Brain microvascular endothelial cell (primary cell): Measurements from ENCODE around the gene CASKIN2.

Experiments used
- DNase-seq: peaks from one replicate; pipeline ENCODE4 v3.0.0-alpha.2; 2020
- H3K27ac ChIP-seq: fragments of 250-450 bp; sonication (Bioruptor Pico); 2 replicates; pipeline ENCODE4 v1.5.1; 2020; ENCODE audit warnings: mild to moderate bottlenecking, moderate library complexity
- H3K27me3 ChIP-seq: fragments of 250-450 bp; sonication (Bioruptor Pico); replicated peaks from 2 replicates; pipeline ENCODE4 v1.5.1; 2020; ENCODE audit warnings: mild to moderate bottlenecking
- H3K36me3 ChIP-seq: fragments of 250-450 bp; sonication (Bioruptor Pico); replicated peaks from 2 replicates; pipeline ENCODE4 v1.5.1; 2020; ENCODE audit warnings: mild to moderate bottlenecking
- H3K4me3 ChIP-seq: 2 replicates; pipeline ENCODE4 v1.5.1; 2011; ENCODE audit warnings: low read depth, mild to moderate bottlenecking, control low read depth, low read length, moderate library complexity
- in situ Hi-C: cut with HindIII; loops from 2 replicates; pipeline ENCODE4 v1.10.0; 2017; ENCODE audit warnings: low sequenced_read_pairs, low pct_ligation_motif_present
- TF ChIP-seq, protein P1 (sequence below): IDR thresholded peaks from 2 replicates; pipeline ENCODE4 v1.5.1; 2011; ENCODE audit warnings: low read depth, mild to moderate bottlenecking, moderate library complexity, low read length, control low read depth, inconsistent platforms; ENCODE audit errors: missing control alignments

CASKIN2 gene, protein sequence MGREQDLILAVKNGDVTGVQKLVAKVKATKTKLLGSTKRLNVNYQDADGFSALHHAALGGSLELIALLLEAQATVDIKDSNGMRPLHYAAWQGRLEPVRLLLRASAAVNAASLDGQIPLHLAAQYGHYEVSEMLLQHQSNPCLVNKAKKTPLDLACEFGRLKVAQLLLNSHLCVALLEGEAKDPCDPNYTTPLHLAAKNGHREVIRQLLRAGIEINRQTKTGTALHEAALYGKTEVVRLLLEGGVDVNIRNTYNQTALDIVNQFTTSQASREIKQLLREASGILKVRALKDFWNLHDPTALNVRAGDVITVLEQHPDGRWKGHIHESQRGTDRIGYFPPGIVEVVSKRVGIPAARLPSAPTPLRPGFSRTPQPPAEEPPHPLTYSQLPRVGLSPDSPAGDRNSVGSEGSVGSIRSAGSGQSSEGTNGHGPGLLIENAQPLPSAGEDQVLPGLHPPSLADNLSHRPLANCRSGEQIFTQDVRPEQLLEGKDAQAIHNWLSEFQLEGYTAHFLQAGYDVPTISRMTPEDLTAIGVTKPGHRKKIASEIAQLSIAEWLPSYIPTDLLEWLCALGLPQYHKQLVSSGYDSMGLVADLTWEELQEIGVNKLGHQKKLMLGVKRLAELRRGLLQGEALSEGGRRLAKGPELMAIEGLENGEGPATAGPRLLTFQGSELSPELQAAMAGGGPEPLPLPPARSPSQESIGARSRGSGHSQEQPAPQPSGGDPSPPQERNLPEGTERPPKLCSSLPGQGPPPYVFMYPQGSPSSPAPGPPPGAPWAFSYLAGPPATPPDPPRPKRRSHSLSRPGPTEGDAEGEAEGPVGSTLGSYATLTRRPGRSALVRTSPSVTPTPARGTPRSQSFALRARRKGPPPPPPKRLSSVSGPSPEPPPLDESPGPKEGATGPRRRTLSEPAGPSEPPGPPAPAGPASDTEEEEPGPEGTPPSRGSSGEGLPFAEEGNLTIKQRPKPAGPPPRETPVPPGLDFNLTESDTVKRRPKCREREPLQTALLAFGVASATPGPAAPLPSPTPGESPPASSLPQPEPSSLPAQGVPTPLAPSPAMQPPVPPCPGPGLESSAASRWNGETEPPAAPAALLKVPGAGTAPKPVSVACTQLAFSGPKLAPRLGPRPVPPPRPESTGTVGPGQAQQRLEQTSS (N-terminal part only)

DNA sequence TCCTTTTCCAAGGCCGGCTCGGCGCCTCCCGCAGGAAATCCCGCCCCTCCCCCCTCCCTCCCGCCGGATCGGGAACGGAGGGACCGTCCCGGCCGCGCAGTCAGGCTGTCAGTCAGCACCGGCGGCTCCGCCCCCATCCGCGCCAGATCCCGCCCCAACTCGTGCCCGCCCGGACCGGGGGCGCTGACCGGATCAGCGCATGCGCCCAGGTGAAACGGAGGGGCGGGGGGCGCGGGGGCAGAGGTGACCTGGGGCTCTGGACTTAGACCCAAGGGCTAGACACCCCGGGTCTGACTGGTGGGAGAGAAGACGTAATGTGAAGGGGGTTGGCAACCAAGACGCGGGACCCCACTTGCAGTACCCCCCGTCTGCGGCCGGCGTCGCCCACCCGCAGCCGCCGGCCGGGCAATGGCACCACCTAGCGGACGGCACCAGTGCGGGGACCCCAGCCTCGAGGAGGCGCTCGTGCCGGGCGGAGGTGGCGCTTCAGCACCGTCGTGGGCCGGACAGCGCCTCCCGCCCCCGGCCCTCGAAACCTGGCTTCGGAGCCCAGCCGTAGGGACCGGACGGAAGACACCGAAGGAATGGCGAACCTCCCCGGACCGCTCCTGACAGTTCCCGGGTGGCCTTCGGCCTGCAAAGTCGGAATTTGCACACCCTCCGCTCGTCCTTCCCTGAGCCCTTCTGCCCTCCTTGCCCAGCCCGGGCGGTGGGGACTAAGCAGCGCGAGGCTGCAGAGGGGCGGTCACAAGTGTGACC lies at the start of gene CASKIN2:
Gene CASKIN2, minus strand, starts transcription at position 42 of the 759 bp plus-strand sequence. CDS start 1,733 bp downstream, outside the sequence.
- Histone ChIP-seq H3K4me3 (peak within 1 kb of the TSS; percentile 74), H3K36me3 (no peaks in the 10 kb centered on the region), H3K27ac (no peak within 1 kb of the TSS), H3K27me3 (no peaks in the 10 kb centered on the region)
- in situ Hi-C loops = no loop called here
- TF ChIP-seq, protein P1, sequence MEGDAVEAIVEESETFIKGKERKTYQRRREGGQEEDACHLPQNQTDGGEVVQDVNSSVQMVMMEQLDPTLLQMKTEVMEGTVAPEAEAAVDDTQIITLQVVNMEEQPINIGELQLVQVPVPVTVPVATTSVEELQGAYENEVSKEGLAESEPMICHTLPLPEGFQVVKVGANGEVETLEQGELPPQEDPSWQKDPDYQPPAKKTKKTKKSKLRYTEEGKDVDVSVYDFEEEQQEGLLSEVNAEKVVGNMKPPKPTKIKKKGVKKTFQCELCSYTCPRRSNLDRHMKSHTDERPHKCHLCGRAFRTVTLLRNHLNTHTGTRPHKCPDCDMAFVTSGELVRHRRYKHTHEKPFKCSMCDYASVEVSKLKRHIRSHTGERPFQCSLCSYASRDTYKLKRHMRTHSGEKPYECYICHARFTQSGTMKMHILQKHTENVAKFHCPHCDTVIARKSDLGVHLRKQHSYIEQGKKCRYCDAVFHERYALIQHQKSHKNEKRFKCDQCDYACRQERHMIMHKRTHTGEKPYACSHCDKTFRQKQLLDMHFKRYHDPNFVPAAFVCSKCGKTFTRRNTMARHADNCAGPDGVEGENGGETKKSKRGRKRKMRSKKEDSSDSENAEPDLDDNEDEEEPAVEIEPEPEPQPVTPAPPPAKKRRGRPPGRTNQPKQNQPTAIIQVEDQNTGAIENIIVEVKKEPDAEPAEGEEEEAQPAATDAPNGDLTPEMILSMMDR = peak; percentile 76
- peak; percentile 79 for DNase-seq

DNA sequence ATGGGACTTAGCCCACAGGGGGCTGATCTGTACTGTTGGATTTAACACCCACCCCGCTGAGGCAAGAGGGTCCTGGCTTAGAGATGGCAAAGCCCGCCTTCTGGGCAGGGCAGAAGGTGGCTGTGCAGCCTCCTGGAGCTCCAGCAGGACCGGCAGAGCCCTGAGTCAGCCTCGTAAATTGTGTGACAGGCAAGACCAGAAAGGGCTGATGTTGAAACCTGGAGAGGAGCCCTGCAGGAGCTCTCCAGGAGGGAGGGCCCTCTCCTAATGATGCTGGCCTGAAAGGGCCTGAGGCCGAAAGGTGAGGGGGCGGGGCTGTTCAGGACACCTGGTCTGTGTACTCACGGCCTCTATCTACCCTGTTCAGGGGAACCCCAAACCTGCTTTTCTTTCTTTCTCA lies 49.7 kb upstream of the CASKIN2 start:
- no peak overlapping the region for H3K4me3 ChIP-seq
- DNase-seq = no peak
- H3K27ac ChIP-seq = no peak overlapping the region
- H3K27me3 ChIP-seq = no peaks in the 10 kb centered on the region
- H3K36me3 ChIP-seq = no peaks in the 10 kb centered on the region
- TF ChIP-seq, protein P1 = no peak
- in situ Hi-C loops = no loop called here

DNA sequence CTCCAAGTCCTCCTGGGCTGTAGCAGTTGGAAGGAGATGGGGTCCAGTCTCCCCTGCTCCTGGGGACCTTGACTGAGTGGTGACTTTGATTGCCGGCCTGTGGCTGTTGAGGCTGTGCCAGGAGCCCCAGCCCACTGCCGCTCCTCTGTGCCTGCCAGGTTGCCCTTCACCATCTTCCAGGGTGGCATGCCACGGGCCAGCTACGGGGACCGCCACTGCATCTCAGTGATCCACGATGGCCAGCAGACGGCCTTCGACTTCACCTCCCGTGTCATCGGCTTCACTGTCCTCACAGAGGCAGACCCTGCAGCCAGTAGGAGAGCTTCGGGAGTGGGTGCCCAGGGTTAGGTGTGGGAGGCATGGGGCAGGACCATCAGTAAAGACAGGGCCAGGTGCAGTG lies 48.9 kb upstream of the CASKIN2 start:
- Histone ChIP-seq H3K27ac (no peak overlapping the region), H3K27me3 (no peaks in the 10 kb centered on the region), H3K36me3 (no peaks in the 10 kb centered on the region), H3K4me3 (no peak overlapping the region)
- TF ChIP-seq, protein P1 = no peak
- no peak for DNase-seq
- in situ Hi-C loops = no loop called here

DNA sequence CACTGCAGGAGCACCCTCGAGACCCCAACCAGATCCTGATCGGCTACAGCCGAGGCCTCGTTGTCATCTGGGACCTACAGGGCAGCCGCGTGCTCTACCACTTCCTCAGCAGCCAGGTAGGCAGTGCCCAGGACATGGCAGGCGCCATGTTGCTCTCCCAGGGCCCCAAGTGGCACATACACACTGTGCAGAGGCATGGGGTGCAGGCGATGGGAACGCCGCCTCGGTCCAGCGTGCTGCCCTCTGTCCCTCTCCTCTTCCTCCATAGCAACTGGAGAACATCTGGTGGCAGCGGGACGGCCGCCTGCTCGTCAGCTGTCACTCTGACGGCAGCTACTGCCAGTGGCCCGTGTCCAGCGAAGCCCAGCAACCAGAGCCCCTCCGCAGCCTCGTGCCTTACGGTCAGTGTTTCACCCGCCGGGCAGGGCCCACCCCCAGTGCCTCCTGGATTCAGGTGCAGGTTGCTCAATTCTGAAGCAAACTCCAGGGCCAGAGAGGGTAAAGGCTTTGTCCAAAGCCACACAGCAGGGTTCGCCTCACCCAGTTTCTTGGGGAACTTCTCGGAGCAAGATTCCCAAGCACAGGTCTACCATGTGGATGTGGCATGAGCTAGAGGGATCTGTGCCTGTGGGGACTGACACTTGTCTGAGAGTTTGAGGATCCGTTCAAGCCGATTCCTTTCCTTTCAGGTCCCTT lies 47.9 kb upstream of the CASKIN2 start:
- Histone ChIP-seq H3K27ac (no peak overlapping the region), H3K27me3 (no peaks in the 10 kb centered on the region), H3K36me3 (no peaks in the 10 kb centered on the region), H3K4me3 (no peak overlapping the region)
- in situ Hi-C loops = no loop called here
- DNase-seq = no peak
- TF ChIP-seq, protein P1 = no peak
